ENCODE data around the gene ARID5B.
A peak's percentile ranks its signal among the peaks of the same experiment; 100 is the strongest.
"Not testable (repeated sequence)": the region's sequence is repeated elsewhere in the genome, so short reads cannot be mapped to it uniquely, and the experiment has no call there.

ARID5B gene

GRCh38 chr10:62017491-62017870 is 116.0 kb downstream of the ARID5B start:
- no peak for DNase-seq

DNA sequence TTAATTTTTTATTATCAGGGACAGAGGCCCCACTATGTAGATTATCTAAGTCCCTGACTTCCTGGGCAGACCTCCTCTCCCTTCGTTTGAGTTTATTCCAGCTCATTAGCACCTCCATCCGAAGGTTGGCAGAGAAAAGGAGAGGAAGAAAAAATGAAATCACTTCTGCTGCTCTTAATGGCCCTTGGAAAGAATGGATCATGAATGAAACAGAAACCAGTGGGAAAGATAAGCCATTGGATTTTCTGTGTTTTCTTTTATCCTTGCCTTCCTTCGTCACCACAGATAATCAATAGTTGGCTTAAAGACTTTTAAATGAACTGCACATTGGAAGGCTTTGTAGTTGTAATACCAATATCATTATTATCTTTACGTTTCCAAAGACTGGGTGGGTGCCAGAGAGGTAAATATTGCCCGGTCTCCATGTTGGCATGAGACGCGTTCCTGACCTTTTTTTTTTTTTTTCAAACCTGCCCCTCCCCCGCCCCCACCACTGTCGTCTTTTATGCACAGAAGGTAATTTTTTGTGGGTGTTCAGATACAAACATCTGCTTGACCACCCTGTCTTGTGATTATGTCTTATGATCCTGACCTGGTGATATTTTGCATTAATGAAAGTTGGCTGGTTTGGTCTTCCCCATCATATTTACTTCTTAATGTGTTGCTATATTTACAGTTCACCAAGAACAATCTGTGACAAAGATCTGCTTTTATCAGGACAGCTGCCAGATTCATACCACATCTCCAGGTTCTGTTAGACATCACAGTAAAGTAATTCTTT is 116.8 kb downstream of the ARID5B start:
- no peak for DNase-seq

DNA sequence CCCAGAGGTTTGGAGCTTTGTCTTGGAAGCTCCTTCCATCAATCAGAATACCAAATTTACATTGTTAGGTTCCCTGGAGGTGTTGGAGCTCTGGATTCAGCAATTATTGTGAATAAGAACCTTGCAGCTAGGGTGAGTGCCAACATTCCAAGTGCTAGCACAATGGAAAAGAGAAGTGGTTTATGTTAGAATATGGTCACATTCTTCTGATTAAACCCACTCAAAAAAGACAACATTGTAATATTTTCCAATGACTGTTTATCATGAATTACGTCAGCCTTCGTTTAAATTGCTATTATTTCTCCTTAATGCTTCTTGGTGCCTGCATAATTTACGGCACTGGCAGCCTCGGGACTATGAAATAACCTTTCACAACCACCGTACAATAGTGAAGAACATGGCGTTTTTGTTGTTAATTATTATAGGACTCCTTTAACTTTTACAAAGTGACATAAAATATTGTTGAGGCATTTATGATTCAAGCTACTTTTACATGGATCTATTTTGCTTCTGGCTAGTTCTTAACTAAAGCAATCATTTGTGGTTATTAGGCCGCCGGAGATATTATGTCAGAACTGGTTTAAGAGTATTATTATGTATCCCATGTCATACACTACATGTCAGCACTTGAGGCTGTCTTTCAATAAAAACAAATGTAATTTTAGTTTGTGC is 117.7 kb downstream of the ARID5B start:
- DNase-seq = no peak

DNA sequence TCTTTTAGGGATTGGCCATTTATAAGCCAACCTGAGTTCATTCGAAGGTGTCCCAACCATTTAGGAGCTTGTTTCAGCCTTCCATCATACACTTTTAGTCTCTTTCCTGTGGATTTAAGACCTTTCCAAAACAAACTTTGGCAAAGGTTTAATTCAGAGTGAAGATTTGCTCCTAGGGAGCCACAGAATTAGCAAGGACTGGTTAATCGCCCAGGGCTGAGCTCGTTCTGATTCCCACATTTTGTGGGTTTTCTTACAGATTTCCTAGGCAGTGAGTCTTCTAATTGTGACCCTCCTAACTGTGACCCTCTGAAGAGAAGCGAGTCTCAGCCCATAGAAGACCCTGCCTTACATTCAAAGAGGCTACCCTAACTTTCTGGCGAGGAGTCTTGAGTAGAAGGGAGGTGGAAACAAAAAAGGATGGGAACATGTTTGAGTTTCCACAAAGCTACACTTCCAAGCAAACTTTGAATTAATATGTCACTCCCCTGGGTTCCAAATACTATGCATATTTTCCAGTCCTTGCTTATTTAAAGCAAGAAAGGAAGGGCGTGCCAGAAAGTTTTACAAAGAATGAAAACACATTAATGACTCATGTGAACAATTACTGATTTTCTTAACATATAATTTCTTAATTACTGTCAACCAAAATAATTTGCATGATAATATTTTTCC is 118.3 kb downstream of the ARID5B start:
- no peak for DNase-seq

DNA sequence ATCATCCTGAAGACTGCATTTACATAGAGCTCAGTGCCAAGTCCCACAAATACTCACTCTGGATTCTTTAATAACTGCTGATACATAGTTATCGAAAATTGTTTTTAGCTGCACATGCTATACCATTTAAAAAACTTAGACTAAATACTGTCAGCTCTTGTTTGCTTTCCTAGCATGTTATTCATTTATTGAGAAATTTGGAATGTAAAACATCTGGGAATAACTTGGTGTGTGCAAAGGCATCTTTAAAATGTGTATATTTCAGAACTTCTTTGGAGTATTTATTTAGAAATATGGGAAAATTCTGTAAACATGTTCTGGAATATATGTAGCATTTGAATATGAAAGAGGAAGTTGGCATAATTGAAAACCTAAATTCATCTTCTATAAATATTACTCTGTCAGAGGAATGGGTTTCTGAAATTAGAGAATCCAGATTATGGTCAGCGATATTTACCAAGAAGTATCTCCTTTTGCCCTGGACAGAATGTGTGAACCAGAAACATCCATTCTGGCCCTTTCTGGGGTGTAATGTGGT is 119.7 kb downstream of the ARID5B start:
- DNase-seq = no peak

DNA sequence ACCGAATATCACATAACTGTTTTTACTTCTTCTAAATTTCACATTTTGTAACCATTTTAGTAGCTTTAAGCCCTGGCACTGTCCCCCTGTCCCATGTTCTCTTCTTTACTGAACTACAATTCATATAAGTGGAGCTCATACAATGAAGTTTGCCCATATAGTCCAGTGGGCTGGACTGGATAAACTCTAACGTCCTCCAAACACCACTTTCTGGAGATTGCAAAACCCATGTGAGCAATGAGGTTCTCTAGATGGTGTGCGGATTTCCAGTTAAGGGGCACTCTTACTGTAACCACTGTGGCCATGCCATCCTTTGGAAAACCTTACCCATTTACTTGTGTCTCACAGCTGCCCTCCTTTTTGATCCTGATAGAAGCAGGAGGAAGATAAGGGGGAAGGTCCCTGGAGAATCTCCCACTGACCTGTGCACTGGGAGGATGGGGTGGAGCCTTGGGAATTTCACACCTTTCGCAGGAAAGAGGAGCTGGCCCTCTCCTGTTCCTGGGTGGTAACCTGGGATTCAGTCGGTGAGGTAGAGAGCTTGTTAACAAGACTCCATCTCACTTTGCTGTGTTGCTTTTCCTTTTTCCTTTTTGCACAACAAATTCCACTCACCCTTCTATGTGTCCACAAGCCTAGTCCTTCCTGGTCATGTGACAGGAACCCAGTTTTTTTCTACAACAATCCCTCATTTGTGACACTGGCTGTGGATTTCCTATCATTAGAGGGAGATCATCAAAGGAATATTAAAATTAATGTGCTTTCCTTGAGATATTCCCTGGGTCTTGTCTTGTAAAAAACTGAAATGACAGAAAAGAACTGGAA is 120.7 kb downstream of the ARID5B start:
- no peak for DNase-seq

DNA sequence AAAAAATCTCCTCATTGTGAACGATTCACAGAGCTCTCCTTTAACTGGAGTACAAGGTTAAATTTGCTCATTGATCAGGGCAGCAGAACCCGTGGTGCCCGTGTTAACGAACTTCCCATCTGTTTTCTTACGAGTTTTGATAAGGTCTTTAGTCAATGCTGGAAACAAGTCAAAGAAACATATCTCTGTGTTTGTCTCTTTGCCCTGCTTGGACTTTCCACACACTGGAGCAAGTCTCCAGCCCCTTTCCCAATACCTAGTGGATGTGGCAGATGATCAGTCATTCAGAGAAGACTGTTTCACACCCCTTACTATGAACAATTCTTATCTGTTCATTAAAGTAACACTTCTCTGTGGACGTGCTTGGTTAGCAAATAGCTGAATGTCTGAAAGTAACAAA is 121.3 kb downstream of the ARID5B start:
- no peak for DNase-seq

DNA sequence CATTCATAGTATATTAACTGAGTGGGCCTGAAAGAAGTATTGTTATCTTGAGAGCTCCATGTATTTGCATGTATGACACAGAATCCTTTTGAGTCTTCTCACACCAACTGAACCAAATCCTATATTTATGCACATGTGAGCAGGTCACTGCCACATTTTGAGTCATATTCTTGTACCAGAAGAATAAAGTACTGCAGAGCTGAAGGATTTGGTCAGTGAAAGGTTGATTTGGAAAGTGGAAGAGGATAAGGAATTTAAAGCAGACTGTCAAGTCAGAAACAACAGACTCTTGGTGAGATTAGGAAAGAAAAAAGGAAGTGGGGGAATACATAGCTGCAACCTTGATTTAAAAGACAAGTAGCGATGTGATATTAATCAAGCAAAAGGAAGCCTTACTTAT is 121.8 kb downstream of the ARID5B start:
- no peak for DNase-seq

GRCh38 chr10:62024026-62024701 is 122.7 kb downstream of the ARID5B start:
- DNase-seq = no peak

DNA sequence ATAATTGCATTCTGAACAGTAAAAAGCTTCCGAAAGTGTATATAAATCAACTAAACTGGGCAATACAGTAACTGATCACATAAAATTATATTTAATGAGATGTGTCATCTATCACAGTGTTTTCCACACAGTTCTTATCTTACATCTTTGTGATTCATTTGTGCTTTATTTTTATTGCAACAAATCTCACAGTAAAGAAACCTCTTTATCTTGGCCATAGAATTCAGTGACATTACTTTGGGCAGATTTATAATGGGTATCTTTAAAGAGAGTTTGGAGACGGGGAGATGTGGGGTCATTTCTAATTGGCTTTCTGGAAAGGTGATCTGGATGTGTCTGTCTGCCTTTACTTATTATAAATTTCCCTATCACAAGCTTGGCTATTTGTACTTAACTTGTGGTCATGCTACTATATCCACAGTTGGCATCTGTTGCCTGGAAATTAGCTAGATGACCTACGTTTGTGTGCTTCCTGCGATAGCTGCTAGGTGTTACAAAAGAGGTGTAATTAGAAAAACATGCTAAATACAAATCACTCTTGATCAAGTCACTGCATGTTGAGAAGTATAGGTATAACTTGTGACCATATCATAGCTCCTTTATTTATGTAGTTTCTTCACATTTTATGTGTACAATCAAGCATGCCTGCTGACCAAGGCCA is 123.8 kb downstream of the ARID5B start:
- DNase-seq = no peak

- no peak for DNase-seq
Observed at GRCh38 chr10:62025901-62026879, 124.7 kb downstream of the ARID5B start.

DNA sequence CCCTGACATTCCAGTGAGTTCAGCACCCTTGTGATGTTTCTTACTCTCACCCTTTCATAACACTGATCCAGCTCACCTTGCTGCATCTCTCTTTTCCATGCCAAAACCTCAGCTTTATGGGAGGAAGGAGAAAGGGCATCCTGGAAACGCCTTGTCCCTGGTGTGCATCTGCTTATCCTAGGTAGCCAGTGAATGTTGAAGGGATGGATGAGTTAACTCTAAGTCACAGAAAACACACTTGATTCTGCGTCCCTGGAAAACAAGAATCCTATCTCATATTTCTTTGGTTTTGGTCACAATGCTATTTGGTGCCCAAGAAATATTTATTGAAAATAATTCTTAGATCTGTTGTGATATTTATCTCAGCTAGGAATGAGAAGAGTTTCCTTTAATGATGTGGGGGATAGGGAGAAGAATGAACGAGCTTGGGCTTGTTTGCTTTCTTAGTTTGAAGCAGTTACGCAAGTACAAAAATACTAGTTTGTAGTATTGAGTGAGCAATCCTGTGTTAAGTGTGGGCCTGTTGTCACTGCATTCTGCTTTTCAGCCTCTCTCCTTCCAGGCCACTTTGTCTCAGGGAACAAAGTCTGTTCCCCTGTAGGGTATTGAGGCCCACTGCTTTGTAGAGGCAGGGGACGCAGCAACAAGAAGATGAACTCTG is 126.5 kb downstream of the ARID5B start:
- DNase-seq = no peak

GRCh38 chr10:62028502-62028842 is 127.0 kb downstream of the ARID5B start:
- not testable (repeated sequence) for DNase-seq

- DNase-seq = no peak
Observed at GRCh38 chr10:62029401-62029800, 127.9 kb downstream of the ARID5B start.

- DNase-seq = no peak
Observed at GRCh38 chr10:62031507-62031906, 130.0 kb downstream of the ARID5B start.

- DNase-seq = no peak
Observed at GRCh38 chr10:62033125-62033524, 131.6 kb downstream of the ARID5B start.

DNA sequence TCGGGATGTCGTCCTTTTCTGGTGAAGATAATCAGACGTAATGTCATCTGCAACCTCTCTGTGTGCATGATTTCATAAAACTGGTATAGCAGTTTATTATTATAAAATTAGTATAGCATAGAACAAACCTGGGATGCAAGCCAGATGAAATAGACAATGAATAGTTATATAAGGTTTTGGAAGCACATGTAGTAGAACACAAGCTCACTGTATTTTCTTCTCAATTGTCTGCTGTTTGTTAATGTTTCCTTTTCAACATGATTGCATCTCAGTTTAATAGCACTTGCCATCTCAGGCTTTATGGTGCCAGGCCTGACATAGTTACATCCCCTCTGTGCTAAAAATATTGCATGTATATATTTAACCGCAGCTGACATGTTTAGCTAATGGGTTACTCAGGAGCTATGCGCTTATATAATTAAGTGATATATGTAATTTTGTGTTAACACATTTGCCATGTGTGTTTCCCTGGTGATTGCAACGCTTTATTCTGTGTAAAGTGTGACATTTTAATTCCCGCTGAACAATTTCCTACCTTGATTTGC is 132.7 kb downstream of the ARID5B start:
- peak; percentile 16 for DNase-seq

DNA sequence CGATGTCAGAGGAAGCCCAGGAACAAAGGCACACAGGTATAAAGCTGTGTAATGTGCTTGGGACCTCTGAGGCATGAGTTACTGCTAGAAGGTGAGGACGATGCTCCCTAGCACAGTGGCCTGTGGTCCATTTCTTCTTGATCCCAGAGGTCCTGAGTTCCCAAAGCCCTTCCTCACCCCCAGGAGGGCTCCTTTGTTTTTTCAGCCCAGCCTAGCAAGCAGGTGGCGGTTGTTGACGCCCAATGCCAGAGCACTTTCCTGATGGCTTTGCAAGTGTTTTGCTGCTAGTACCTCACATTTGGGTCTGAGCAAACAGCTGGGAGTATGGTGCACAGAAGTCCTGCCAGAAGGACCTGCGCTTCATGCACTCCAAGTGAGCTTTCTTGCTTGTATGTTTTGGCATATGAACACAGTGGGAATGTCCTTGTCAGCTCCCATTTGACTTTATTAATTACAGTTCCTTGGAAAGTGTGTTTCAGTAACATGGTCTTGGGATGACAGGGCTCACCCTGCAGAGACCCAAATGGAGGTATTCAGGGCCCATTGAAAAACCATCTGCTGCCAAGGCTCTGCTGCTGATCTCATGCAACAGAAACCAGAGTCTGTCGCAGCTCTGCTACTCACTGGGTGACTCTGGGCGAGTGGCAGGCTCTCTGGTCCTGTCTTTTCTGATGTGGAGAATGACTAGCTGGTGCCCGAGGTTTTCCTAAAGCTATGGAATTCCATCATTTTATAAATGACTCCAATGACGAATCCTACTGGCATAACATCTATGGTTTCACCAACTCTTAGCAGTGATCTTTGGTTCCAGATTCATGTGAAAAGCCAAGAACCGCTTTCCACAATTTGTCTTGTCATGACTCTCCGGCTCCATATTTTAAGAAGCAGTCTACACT is 134.9 kb downstream of the ARID5B start:
- DNase-seq = no peak
